GM19328 (cell line): ENCODE measurements around the gene GZMM.

Source experiments
- ATAC-seq: cut with Tn5 transposase; IDR thresholded peaks from one replicate; pipeline ENCODE4 v1.9.1; 2021; ENCODE audit warnings: mild to moderate bottlenecking, moderate library complexity; ENCODE audit not compliant: unreplicated experiment

The GZMM gene

DNA sequence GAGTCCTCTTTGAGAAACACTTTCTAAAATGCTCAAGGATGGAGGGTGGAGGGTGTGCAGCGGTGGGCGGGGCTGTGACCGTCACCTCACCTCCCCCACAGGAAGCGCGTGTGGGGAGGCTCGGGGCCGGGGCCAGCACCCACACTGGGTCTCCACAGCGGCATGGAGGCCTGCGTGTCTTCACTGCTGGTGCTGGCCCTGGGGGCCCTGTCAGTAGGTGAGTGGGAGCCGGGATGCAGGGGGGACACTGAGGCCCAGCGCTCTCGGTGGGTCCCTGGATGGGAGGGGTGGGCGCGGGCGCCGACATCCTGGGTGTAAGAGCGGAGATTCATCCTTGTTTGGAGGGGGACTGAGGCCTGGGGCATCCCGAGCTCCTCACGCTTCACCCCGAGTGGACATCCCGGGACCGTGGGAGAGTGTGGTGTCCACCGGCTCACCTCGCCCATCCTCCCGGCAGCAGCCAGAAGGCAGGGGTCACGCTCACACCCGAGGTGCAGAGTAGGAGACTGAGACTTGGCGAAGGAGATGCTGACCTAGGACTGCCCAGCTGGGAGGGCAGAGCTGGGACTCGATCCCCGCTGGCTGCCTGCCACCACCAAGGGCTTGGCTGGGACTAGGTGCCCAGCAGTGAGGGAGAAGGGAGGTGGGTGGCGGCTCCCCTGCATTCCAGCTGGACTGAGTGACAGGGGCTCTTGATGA lies at the start of gene GZMM:
Gene GZMM (plus strand): TSS at position 144 of the 699 bp plus-strand sequence. CDS start 19 bp downstream, at position 163.
- no peak for ATAC-seq

GRCh38 chr19:494171-495080 lies 49.4 kb upstream of the GZMM start:
- ATAC-seq = no peak

GRCh38 chr19:495081-495401 lies 48.8 kb upstream of the GZMM start:
- ATAC-seq = no peak

- ATAC-seq = no peak
Observed at GRCh38 chr19:495402-496111, 48.3 kb upstream of the GZMM start.

DNA sequence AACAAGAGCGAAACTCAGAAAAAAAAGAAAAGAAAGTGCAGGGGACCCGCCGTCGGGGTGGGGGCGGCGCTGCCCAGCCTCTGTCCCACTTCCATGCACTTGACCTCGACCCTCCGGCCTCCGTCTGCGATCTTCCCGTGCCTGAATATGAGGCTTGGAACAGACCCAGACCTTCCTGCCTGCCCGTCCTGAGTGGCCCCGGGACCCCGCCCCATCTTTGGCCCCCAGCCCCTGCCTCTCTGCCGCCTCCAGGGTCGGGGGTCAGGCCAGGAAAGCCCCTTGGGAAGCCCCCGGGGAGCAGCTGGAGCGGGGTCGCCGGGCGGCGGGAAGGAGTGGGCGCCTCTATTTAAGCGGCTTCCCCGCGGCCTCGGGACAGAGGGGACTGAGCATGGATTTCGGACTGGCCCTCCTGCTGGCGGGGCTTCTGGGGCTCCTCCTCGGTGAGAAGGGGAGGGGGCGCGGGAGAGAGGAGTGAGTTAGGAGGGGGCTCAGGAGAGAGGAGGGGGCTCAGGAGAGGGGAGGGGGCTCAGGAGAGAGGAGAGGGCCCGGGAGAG lies 47.7 kb upstream of the GZMM start, which contains the start of gene MADCAM1:
Gene MADCAM1 (plus strand): TSS at position 375 of the 554 bp plus-strand sequence. CDS start 14 bp downstream, at position 389.
- ATAC-seq = no peak

GRCh38 chr19:496986-497385 lies 46.9 kb upstream of the GZMM start:
- ATAC-seq = no peak

DNA sequence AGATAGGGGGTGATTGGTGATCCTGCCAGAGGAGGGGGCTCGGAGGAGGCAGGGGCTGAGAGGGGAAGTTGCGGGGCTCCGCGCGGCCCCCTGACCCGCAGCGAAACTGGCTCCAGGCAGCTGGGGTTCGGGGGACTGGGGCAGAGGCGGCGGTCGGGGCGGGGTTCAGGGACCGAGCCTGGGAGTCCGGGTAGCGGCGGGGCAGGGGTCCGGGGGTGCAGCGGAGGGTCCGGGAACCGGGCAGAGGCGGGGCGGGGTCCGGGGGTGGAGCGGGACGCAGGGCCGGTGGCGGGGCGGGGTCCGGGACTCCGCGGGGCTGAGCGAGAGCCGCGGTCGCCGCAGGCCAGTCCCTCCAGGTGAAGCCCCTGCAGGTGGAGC lies 46.4 kb upstream of the GZMM start:
- ATAC-seq = no peak

GRCh38 chr19:497869-498510 lies 45.9 kb upstream of the GZMM start:
- ATAC-seq = no peak

GRCh38 chr19:498511-498891 lies 45.4 kb upstream of the GZMM start:
- no peak for ATAC-seq

GRCh38 chr19:498977-499623 lies 44.8 kb upstream of the GZMM start:
- no peak for ATAC-seq

DNA sequence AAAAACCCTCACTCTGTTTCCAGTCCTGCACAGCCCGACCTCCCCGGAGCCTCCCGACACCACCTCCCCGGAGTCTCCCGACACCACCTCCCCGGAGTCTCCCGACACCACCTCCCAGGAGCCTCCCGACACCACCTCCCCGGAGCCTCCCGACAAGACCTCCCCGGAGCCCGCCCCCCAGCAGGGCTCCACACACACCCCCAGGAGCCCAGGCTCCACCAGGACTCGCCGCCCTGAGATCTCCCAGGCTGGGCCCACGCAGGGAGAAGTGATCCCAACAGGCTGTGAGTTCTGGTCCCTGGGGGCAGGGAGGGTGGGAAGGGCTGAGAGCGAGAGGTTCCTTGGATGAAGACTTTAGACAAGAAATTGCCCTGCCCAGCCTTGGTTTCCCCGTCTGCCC lies 42.2 kb upstream of the GZMM start:
- no peak for ATAC-seq

DNA sequence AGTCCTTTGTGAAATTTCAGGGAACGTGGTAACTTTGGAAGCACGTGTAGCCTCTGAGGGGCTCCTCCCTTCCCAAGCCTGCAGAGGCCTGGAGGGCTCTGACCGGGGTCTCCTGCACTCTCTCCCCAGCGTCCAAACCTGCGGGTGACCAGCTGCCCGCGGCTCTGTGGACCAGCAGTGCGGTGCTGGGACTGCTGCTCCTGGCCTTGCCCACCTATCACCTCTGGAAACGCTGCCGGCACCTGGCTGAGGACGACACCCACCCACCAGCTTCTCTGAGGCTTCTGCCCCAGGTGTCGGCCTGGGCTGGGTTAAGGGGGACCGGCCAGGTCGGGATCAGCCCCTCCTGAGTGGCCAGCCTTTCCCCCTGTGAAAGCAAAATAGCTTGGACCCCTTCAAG lies 39.2 kb upstream of the GZMM start:
- no peak for ATAC-seq

- peak; percentile 67 for ATAC-seq
Observed at GRCh38 chr19:506404-507285, 37.2 kb upstream of the GZMM start.

GRCh38 chr19:507286-508203 lies 36.3 kb upstream of the GZMM start, which contains the start of gene TPGS1:
TSS of gene TPGS1 (plus strand) at chr19:507497. CDS start at chr19:507507, 10 bp downstream.
- peak; percentile 58 for ATAC-seq

GRCh38 chr19:508204-509150 lies 35.4 kb upstream of the GZMM start:
- ATAC-seq = no peak

DNA sequence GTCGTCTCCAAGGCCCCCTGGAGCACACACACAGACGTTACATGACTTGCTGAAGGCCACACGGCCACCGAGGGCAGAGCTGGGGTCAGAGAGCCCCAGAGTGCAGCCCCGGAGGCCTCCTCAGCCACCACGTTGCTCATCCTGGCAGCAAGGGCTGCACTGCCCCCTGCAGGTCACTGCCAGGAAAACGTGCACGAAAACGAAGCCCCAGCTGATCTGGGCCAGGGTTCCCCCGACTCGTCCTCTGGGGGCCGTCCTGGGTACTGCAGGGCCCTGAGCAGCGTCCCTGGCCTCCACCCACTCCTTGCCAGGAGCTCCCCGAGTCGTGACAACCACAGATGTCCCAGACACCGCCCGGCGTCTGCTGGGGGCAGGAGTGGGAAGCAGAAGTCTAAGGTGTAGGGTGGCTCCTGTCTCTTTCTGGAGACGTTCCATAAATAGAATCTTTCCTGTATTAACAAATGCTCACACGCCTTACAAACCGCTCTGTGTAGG lies 33.2 kb upstream of the GZMM start:
- no peak for ATAC-seq
